ENCODE data around the gene CMIP.

DNA sequence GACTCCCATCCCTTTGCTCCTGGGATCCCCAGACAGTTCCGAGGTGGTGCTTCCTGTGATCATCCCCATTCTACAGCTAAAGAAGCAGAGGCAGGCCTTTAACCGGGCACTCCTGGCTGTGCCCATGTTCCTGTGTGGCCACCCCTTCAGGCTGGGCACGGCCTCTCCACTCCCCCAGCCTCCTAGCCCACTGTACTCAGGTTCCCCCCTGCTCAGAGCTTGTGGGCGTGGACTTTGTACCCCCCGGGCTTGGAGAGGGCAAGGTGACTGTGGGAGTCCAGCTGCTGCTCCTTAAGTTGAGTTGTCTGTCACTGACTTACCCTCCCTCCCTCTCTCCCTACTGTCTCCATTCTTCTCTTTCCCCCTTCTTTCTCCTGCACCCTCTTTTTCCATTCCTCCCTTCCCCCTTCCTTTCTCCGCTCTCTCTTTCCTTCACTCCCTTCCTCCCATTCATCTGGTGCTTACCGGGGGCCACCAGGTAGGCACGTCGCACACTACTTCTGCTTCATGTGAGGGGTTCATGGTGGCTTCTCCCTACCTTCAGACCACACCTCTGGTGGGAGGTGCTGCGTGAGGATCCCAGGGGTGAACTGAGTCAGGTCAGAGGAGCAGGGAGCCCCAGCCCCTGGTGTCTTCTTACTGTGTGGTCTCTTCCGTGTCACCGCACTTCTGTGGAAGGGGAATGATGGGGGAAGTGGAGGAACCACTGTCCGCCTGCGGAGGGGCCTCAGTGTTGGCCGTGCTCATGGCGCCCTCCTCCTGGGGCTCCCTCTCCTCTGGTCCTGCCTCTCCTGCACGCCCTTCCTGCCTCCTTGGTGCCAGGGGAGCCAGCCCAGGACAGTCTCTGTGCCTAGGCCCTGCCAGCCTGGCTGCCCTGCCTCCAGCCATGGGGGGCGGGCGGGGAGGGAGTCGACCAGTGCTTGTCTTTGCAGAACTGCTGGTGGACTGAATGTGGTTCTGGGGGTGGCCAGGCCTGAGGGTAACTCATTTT is 29.7 kb downstream of the CMIP start:
- TF ChIP-seq POLR2A (IDR thresholded peaks at IDR 0.05): no peak
- TF ChIP-seq, protein P1, sequence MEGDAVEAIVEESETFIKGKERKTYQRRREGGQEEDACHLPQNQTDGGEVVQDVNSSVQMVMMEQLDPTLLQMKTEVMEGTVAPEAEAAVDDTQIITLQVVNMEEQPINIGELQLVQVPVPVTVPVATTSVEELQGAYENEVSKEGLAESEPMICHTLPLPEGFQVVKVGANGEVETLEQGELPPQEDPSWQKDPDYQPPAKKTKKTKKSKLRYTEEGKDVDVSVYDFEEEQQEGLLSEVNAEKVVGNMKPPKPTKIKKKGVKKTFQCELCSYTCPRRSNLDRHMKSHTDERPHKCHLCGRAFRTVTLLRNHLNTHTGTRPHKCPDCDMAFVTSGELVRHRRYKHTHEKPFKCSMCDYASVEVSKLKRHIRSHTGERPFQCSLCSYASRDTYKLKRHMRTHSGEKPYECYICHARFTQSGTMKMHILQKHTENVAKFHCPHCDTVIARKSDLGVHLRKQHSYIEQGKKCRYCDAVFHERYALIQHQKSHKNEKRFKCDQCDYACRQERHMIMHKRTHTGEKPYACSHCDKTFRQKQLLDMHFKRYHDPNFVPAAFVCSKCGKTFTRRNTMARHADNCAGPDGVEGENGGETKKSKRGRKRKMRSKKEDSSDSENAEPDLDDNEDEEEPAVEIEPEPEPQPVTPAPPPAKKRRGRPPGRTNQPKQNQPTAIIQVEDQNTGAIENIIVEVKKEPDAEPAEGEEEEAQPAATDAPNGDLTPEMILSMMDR (IDR thresholded peaks at IDR 0.05): no peak

Data from esophagus squamous epithelium (tissue), 4 donors.